ENCODE data around the gene ZNF683.
"Not testable (repeated sequence)": the region's sequence is repeated elsewhere in the genome, so short reads cannot be mapped to it uniquely, and the experiment has no call there.

ZNF683 gene

GRCh38 chr1:26384076-26384475 is 11.5 kb upstream of the ZNF683 start:
- no peak for DNase-seq (ENCODE audit: low spot score)

DNA sequence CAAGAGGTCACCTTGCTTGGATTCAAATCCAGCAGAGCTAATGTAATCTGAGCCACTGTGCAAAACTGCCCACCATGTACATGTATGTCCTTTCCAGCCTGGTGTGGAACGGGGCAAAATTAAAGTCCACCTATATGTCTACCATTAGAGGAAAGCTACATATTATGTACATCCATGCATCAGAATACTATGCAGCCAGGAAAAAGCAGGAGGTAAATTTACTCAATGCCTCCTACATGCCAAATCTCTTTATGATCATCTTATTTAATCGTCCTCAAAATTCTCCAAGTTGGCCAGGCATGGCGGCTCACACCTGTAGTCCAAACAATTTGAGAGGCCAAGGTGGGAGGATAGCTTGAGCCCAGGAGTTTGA is 6.3 kb upstream of the ZNF683 start:
- no peak for DNase-seq (ENCODE audit: low spot score)

DNA sequence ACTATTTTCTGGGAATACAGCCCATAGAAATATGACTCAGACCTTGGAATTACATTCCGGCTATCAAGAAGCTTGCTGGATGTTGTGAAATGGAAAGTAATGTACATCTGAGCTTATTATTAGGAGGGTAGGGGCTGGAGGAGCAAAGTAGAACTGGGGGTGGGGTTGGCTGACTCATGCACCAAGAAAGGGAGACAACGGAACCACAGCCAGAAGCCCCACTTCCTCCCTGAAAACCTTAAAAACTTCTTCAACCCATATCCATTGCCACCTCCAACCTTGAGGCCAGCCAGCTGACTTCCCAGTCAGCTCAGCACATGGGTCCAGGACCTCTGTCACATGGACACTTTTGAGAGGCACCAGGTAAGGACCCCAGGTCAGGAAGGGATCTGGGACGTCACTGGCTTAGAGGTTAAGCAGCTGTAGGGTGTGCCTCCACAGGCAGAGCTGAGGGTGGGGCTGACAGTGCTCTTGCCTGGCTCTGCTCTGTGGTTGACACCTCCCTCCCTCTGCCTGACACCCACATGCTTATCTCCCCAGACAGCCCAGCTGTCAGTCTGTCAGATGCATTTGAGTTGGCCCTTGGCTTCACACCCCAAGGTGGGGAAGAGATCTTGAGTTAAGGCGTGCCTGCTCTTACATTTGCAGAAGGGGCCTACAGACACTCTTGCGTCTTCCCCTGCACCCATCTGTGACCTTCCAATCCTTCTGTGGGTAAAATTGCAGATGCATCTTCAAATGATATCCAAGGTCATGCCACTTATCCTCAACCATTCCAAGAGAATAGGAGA is 5.7 kb upstream of the ZNF683 start:
- peak; percentile 94 for DNase-seq (ENCODE audit: low spot score)

- no peak for DNase-seq (ENCODE audit: low spot score)
Observed at GRCh38 chr1:26376050-26376449, 3.5 kb upstream of the ZNF683 start.

DNA sequence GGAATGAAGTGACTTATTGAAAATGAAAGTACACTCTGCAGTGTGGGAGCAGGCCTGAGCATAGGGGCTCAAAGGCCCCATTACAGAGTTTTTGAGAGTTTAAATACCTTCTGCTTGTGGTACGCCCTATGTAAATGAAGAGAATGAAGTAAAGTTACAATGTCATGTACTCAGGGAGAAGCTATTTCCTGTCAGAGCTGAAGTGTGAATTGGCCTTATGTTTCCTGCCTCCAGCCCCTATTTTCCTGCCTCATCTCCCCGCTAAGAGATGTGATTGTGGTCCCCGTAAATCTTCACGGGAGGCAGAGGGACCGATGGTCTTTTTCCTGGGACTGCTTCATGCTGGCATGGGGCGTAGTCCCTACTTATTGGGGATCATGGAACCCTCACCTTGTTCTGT is 2.5 kb upstream of the ZNF683 start:
- no peak for DNase-seq (ENCODE audit: low spot score)

GRCh38 chr1:26374361-26374760 is 1.8 kb upstream of the ZNF683 start:
- not testable (repeated sequence) for DNase-seq (ENCODE audit: low spot score)

DNA sequence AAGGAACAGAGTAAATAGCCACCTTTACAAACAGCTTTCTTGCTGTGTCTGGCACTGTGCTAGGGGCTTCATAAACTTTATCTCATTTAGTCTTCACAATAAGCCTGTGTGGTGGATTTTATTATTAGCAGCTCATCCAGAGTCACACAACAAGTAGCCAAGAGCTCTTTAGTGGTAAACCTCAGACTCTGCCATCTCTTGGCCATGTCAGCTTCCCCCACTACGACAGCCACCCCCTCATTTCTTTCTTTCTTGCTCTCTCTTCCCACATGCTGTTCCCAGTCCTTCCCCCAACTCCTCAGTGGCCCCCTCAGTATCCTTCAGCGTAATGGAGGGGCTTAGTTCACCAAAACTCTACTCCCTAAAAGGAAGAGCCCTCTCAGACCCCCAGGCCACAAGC is 1.2 kb upstream of the ZNF683 start:
- no peak for DNase-seq (ENCODE audit: low spot score)

DNA sequence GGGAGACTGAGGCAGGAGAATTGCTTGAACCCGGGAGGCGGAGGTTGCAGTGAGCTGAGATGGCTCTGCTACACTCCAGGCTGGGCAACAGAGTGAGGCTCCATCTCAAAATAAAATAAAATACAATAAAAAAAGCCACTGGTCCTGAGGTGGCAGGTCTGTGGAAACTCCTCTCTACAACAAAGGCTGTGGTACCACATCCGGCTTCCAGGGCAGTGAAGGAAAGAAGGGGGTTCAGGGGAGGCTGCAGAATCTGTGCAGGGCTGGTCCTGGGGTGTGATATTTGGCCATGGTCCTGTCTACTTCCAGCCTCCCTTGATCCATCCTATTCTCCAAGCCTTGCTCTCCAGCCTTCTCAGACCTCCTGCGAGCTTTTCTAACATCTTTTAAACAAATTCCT is 731 bp upstream of the ZNF683 start:
- DNase-seq (ENCODE audit: low spot score) = no peak

DNA sequence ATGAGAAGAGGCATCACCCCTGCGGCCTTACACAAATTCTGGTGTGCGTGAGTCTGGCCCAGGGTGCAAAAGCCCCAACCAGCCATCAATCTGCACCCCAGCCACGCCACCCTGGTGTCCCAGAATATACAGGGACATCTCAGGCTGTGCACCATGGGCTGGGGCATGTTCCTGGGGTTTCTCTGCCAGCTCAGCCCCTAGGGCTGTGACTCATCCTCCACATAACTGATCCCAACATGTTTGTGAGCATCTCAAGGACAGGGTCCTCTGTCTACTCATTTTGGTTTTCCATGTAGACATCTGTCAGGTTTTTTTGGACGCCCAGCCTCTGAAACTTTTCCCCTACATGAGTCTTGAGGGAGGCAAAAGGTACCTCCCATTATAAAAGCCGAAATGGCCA is 511 bp downstream of the ZNF683 start:
- no peak for DNase-seq (ENCODE audit: low spot score)

GRCh38 chr1:26370591-26371382 is 1.8 kb downstream of the ZNF683 start:
- no peak for DNase-seq (ENCODE audit: low spot score)

- DNase-seq (ENCODE audit: low spot score) = no peak
Observed at GRCh38 chr1:26368486-26368885, 4.1 kb downstream of the ZNF683 start.

GRCh38 chr1:26368006-26368405 is 4.5 kb downstream of the ZNF683 start:
- DNase-seq (ENCODE audit: low spot score) = no peak

- no peak for DNase-seq (ENCODE audit: low spot score)
Observed at GRCh38 chr1:26367441-26367840, 5.1 kb downstream of the ZNF683 start.

DNA sequence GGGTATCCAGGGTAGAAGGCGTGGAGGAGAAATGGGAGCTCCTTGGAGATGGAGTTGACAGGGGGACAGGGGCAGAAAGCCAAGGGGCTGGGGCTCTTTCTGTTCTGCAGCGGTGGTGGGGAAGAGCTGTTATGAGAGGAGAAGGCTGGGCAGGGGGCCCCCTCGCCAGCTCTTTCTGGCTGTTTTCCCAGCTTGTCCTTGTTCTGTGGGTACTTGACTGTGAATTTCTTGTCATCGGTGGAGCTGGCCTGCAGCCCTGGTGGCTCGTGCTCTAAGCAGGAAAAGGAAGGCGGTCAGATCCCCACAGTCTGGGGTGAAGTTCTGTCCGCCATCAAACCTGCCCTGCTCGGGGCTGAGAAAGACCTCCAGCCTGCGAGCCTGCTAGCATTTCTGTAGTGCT is 7.6 kb downstream of the ZNF683 start:
- DNase-seq (ENCODE audit: low spot score) = no peak

GRCh38 chr1:26363549-26364448 is 8.8 kb downstream of the ZNF683 start:
- peak; percentile 81 for DNase-seq (ENCODE audit: low spot score)

- DNase-seq (ENCODE audit: low spot score) = no peak
Observed at GRCh38 chr1:26362331-26362730, 10.2 kb downstream of the ZNF683 start.

GRCh38 chr1:26361605-26362122 is 10.9 kb downstream of the ZNF683 start:
- DNase-seq (ENCODE audit: low spot score) = no peak

DNA sequence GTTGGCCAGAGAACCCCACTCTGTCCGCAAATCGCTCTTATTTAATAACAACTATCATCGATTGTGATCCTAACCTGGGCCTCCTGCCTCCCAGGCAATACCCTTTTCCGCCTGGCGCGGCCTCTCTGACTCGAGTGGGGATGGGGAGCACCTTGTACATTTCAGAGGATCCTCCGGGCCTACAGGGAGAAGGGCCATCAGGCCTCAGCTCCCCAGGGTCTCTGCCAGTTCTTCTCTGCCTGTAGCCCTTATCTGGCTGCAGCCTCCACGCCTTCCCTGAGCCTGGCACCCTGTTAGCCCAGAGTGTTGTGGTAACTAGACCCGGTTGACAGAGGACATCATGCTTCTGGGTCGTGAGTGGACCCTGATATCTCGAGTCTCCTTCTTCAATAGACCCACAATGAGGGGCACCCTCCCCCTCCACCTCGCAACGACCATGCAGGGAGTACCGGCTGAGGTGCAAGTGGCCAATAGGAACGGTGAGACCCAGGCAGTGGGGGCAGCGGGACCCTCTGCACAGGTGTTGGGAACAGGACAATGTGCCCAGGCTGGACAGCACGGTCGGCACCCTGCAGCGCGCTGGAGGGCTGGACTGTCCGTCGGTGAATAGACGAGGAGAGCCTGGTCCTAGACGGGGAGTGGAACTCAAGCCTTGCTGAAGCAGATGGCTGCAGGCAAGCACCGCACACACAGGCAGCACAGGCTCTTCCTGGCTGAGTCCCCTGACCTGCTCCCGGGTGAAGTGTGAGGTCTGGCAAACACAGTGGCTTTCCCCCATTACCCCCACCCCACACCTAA is 11.5 kb downstream of the ZNF683 start:
- DNase-seq (ENCODE audit: low spot score) = no peak

DNA sequence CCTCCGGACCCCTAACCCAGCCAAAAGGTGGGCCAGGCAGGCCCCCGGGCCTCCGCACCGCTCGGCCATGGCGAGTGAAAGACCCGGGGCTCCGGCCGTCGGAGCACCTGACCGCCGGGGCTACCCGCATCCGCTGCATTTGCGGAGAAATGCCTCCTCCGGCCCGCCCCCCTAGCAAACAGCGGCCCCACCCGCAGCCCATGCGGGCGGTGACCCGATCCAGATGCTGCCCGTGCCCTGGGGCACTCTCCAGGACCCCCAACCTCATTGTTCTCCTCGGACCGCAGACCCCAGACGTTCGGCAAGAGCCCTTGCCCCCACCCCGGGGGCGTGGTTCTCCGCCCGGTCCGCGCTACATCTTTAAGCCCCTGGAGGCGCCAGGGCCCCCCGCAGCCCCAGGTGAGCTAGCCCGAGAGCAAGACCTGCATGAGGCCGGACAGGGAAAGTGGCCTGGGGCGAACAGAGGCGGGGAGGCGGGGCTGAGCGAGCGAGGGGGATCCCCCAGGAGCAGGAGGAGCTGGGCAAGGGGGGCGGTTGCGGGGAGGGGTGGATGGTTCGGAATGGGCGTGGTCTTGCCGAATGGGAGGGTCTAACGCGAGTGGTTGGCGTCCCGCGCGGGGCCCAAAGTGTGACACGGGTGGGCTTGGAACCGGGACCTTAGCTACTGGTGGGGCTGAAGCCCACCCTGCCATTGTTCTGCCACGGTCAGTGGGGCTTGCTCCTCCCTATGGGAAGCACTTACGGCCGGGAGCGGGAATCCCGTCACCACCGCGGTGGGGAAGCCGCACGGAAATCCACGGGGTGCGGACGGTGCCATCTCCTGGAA is 12.4 kb downstream of the ZNF683 start:
- DNase-seq (ENCODE audit: low spot score) = no peak

All from hepatic stellate cell (primary cell).